Heart right ventricle (tissue), 16 donors: Measurements from ENCODE around the gene PRKAG2. TPM values are rescaled to one million over a fixed set of nuclear protein-coding genes. Genes with fewer than 3 reads are reported as not detected.

Experiments
- ATAC-seq, 8 donors: fragments of 200-7000 bp; cut with Tn5 transposase; one replicate each; pipeline ENCODE4 v1.9.1; 2020; ENCODE audit warnings: mild to moderate bottlenecking in 8 of 8, moderate library complexity in 8 of 8, moderate number of reproducible peaks in 1 of 8
- DNase-seq, 2 donors: peaks; one replicate each; pipeline ENCODE4 v3.0.0-alpha.2; 2020
- H3K27ac ChIP-seq, 10 donors: fragments of 200-600 bp; sonication (generic) in 2 of 10; one replicate each; pipeline versions ENCODE4 v1.5.0 to v1.8.0; 2020 to 2022; ENCODE audit warnings: mild to moderate bottlenecking in 3 of 10
- H3K27me3 ChIP-seq, 7 donors: fragments of 200-600 bp; one replicate each; pipeline ENCODE4 v1.8.0; 2021 to 2022; ENCODE audit warnings: mild to moderate bottlenecking in 2 of 7
- H3K36me3 ChIP-seq, 9 donors: fragments of 200-600 bp; sonication (generic) in 1 of 9; one replicate each; pipeline versions ENCODE4 v1.5.0 to v1.8.0; 2020 to 2022; ENCODE audit warnings: mild to moderate bottlenecking in 2 of 9
- H3K4me1 ChIP-seq, 9 donors: fragments of 200-600 bp; sonication (generic) in 1 of 9; one replicate each; pipeline versions ENCODE4 v1.5.0 to v1.8.0; 2020 to 2022; ENCODE audit warnings: mild to moderate bottlenecking in 4 of 9
- H3K4me3 ChIP-seq, 10 donors: fragments of 200-600 bp; sonication (generic) in 2 of 10; one replicate each; pipeline versions ENCODE4 v1.5.0 to v1.8.0; 2020 to 2022; ENCODE audit warnings: mild to moderate bottlenecking in 7 of 10, moderate library complexity in 2 of 10
- H3K9me3 ChIP-seq, 11 donors: fragments of 200-600 bp in 10 of 11; sonication (generic) in 2 of 11; one replicate each; pipeline versions ENCODE4 v1.5.0 to v1.8.0; 2013 to 2022; ENCODE audit warnings: mild to moderate bottlenecking in 2 of 11, control low read depth in 1 of 11, moderate library complexity in 1 of 11
- CTCF ChIP-seq, 9 donors: fragments of 200-600 bp; sonication (generic) in 2 of 9; IDR thresholded peaks; one replicate each; pipeline versions ENCODE4 v1.5.0 to v1.8.0; 2021 to 2022; ENCODE audit warnings: antibody characterized with exemption in 9 of 9, mild to moderate bottlenecking in 5 of 9, moderate library complexity in 1 of 9
- WGBS, 2 donors: extraction: QIAGEN DNeasy Blood & Tissue Kit; methylation state at CpG; one replicate each; pipeline ENCODE4 v1.1.7; 2013; ENCODE audit warnings: inconsistent platforms in 1 of 2; 5-methylcytosine and 5-hydroxymethylcytosine counted together
- intact Hi-C, 10 donors: fragments of 100-400 bp; cut with DNase I; formaldehyde crosslinking; loops; one replicate each; pipeline versions ENCODE4 v1.11.1 to v1.14.2; 2022
- polyA plus RNA-seq, 2 donors: library from polyadenylated mRNA; stranded (reverse); fragments of 200-250 nt; gene quantifications; one replicate each; pipeline ENCODE4 v1.2.3, GENCODE V29; 2013
- total RNA-seq, 10 donors: library from RNA; stranded (reverse); fragmentation: NEBNext Ultra II Directional in 3 of 10; extraction: Animal tissue kit (Norgen Biotek cat#: 25700) in 3 of 10; gene quantifications; one replicate each; pipeline versions ENCODE4 v1.2.1 to v1.2.4, GENCODE V29; 2021 to 2023
- donor health status: Arrhythmogenic right ventricular cardiomyopathy.
- donor health status: ischemic (EF 13 %, LVEDD 7.1; RV severe dilation, severe dysfunction).
- donor health status: healthy with polysubstance abuse.
- donor health status: DM: no; HTN: yes; CAD: no.
- donor health status: DM: no; HTN: no; CAD: no.
- donor health status: ischemic (EF 25% LVEDD 6.9; RV normal size, moderate dysfunction).
- donor health status: ischemic (EF 25% LVEDD 5.7; RV mildly dilated, moderate dysfunction).
- donor health status: healthy.
- donor health status: DM: yes; HTN: yes; CAD: no.
- donor health status: Ischemic cardiomyopathy.
- donor health status: ischemic (EF 35%, LVEDD 5.7; RV mildly dilated, moderate dysfunction).
- donor health status: nonischemic (EF 11% LVEDD 7.7; RV severe dilation, severe dysfunction).
- donor health status: DM: yes; HTN: yes; CAD: no.
- donor health status: PGD.
- donor health status: ischemic (EF 29% LVEDD 5.4; RV normal size, mild dysfunction).
- donor health status: nonischemic (EF 23%, LVEDD 6.1; RV moderate dilation, normal function).

The PRKAG2 gene
- total and polyA plus RNA-seq, 12 donors, result 52.4 to 156 (median 114) TPM

GRCh38 chr7:151556592-151556991 is 320.3 kb downstream of the PRKAG2 start:
- Histone ChIP-seq H3K27ac (no peak overlapping the region), H3K9me3 (no peaks in the 10 kb centered on the region), H3K4me3 (no peak overlapping the region), H3K36me3 (peaks cover 0 to 68% (median 34%) of the 10 kb centered on the region in 9 donors), H3K27me3 (no peaks in the 10 kb centered on the region), H3K4me1 (peaks cover 0 to 3% (median 0%) of the 10 kb centered on the region in 9 donors)
- TF ChIP-seq CTCF (IDR thresholded peaks at IDR 0.05), result no peak
- no peak for ATAC-seq
- 97 to 98% methylated on average over 12 of the region's 12 CpGs for WGBS, 2 donors
- no peak for DNase-seq
- intact Hi-C loops, result no loop called here

GRCh38 chr7:151553356-151553755 is 323.6 kb downstream of the PRKAG2 start:
- no peaks in the 10 kb centered on the region for H3K27me3 ChIP-seq
- no peak for TF ChIP-seq CTCF (IDR thresholded peaks at IDR 0.05)
- H3K36me3 ChIP-seq, result peaks cover 0 to 35% (median 9%) of the 10 kb centered on the region in 9 donors
- intact Hi-C loops, result no loop called here
- 72% methylated on average over 15 of the region's 15 CpGs for WGBS, 2 donors
- no peak overlapping the region for H3K27ac ChIP-seq
- ATAC-seq, result peak in 3 of 8 donors; percentile 12 to 42 (median 21)
- H3K4me1 ChIP-seq, result peaks cover 0 to 9% (median 0%) of the 10 kb centered on the region in 9 donors
- H3K4me3 ChIP-seq, result no peak overlapping the region
- DNase-seq, result no peak
- no peaks in the 10 kb centered on the region for H3K9me3 ChIP-seq

- Histone ChIP-seq H3K9me3 (no peaks in the 10 kb centered on the region), H3K27ac (peak overlapping the region in 2 of 10 donors; percentile 3 to 29), H3K4me3 (no peak overlapping the region), H3K27me3 (no peaks in the 10 kb centered on the region), H3K36me3 (peaks cover 0 to 27% (median 6%) of the 10 kb centered on the region in 9 donors), H3K4me1 (peaks cover 0 to 9% (median 0%) of the 10 kb centered on the region in 9 donors)
- ATAC-seq (peak; percentile 48 to 86 (median 78)), DNase-seq (peak; percentile 16 to 30)
- intact Hi-C loops, result no loop called here
- 51 to 54% methylated on average over 10 of the region's 10 CpGs for WGBS, 2 donors
- no peak for TF ChIP-seq CTCF (IDR thresholded peaks at IDR 0.05)
Measured at GRCh38 chr7:151552352-151553028, 324.4 kb downstream of the PRKAG2 start.

- Histone ChIP-seq H3K9me3 (no peaks in the 10 kb centered on the region), H3K27ac (peak overlapping the region in 1 of 10 donors; percentile 29), H3K4me3 (no peak overlapping the region), H3K27me3 (no peaks in the 10 kb centered on the region), H3K36me3 (peaks cover 0 to 20% (median 6%) of the 10 kb centered on the region in 9 donors), H3K4me1 (peaks cover 0 to 13% (median 4%) of the 10 kb centered on the region in 9 donors)
- WGBS, 2 donors, result 82 to 85% methylated on average over 7 of the region's 7 CpGs
- TF ChIP-seq CTCF (IDR thresholded peaks at IDR 0.05), result no peak
- DNase-seq, result no peak
- intact Hi-C loops, result no loop called here
- ATAC-seq, result no peak
Measured at GRCh38 chr7:151551820-151552219, 325.1 kb downstream of the PRKAG2 start.
